Glutamatergic neuron (in vitro differentiated cells): ENCODE data around the gene ZNF615. TPM values are rescaled to one million over a fixed set of nuclear protein-coding genes. Genes with fewer than 3 reads are reported as not detected.
"Not testable (repeated sequence)": the region's sequence is repeated elsewhere in the genome, so short reads cannot be mapped to it uniquely, and the experiment has no call there.

ENCODE experiments used
- DNase-seq: peaks from one replicate; pipeline ENCODE4 v3.0.0; 2022
- H3K27ac Mint-ChIP-seq: one replicate; pipeline ENCODE4 v1.8.0; 2020; ENCODE audit warnings: mild to moderate bottlenecking, mixed read lengths, inconsistent platforms; ENCODE audit not compliant: unreplicated experiment
- H3K27me3 Mint-ChIP-seq: one replicate; pipeline ENCODE4 v1.8.0; 2020; ENCODE audit warnings: mild to moderate bottlenecking, moderate library complexity, mixed read lengths, inconsistent platforms; ENCODE audit not compliant: unreplicated experiment
- H3K36me3 Mint-ChIP-seq: one replicate; pipeline ENCODE4 v1.8.0; 2020; ENCODE audit warnings: mild to moderate bottlenecking, mixed read lengths, inconsistent platforms; ENCODE audit not compliant: unreplicated experiment
- H3K4me1 Mint-ChIP-seq: one replicate; pipeline ENCODE4 v1.8.0; 2020; ENCODE audit warnings: mild to moderate bottlenecking, low read depth, mixed read lengths, inconsistent platforms; ENCODE audit not compliant: unreplicated experiment
- H3K4me3 Mint-ChIP-seq: one replicate; pipeline ENCODE4 v1.8.0; 2020; ENCODE audit warnings: mild to moderate bottlenecking, mixed read lengths, inconsistent platforms; ENCODE audit not compliant: unreplicated experiment
- H3K9me3 Mint-ChIP-seq: one replicate; pipeline ENCODE4 v1.8.0; 2020; ENCODE audit warnings: mild to moderate bottlenecking, moderate library complexity, mixed read lengths, inconsistent platforms; ENCODE audit not compliant: unreplicated experiment
- total RNA-seq: library from RNA; stranded (reverse); fragmentation: NEBNext Ultra II Directional; extraction: Animal tissue kit (Norgen Biotek cat#: 25700); gene quantifications from one replicate; pipeline ENCODE4 v1.2.1, GENCODE V29; 2021; ENCODE audit not compliant: unreplicated experiment
- TF ChIP-seq, protein P1 (sequence below): fragments of 200-600 bp; sonication (generic); IDR thresholded peaks from one replicate; pipeline ENCODE4 v1.5.0; 2021; ENCODE audit not compliant: partially characterized antibody, unreplicated experiment

The ZNF615 gene
- total RNA-seq, 1 donor from 2014 or later, result 12.3 TPM

DNA sequence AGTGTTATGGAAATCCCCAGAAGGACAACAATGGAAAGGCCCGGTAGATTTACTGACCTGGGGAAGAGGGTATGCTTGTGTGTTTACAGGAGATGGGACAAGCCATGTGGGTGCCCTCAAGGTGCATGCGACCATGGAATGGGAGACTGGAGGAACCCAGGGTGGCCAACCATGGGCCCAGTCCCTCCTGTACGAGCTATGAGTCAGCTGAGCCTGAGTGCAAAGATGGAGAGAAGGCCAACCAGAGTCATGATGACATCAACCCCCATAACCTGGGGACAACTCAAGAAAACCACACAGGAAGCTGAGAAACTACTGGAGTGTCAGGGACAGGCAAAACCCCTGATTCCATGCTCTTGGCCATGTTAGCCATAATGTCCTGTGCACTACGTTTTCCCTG, 29.1 kb downstream of the ZNF615 start:
- Mint-ChIP-seq H3K4me1 (no peaks in the 10 kb centered on the region), H3K36me3 (peaks cover 43% of the 10 kb centered on the region), H3K9me3 (peaks cover 5% of the 10 kb centered on the region), H3K27me3 (no peaks in the 10 kb centered on the region), H3K4me3 (no peak overlapping the region), H3K27ac (no peak overlapping the region)
- no peak for DNase-seq
- TF ChIP-seq, protein P1, sequence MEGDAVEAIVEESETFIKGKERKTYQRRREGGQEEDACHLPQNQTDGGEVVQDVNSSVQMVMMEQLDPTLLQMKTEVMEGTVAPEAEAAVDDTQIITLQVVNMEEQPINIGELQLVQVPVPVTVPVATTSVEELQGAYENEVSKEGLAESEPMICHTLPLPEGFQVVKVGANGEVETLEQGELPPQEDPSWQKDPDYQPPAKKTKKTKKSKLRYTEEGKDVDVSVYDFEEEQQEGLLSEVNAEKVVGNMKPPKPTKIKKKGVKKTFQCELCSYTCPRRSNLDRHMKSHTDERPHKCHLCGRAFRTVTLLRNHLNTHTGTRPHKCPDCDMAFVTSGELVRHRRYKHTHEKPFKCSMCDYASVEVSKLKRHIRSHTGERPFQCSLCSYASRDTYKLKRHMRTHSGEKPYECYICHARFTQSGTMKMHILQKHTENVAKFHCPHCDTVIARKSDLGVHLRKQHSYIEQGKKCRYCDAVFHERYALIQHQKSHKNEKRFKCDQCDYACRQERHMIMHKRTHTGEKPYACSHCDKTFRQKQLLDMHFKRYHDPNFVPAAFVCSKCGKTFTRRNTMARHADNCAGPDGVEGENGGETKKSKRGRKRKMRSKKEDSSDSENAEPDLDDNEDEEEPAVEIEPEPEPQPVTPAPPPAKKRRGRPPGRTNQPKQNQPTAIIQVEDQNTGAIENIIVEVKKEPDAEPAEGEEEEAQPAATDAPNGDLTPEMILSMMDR, result no peak

DNA sequence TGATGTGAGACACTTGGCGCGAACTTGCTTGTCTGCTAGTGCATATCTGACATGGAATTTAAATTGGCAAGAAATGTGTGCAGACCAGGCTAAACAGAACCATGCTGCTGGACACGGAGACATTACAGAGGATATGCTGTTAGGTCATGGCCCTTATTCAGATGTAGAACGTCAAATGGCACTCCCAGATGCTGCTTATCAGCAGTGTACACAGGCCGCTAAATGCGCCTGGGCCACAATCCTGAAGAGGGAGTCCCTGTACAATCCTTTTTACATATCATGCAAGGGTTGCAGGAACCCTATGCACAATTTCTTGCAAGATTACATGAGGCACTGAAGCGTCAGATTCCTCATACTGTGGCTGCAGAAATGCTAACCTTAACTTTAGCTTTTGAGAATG, 30.7 kb downstream of the ZNF615 start:
- Mint-ChIP-seq H3K4me1 (no peaks in the 10 kb centered on the region), H3K9me3 (peaks cover 5% of the 10 kb centered on the region), H3K4me3 (no peak overlapping the region), H3K27me3 (no peaks in the 10 kb centered on the region), H3K27ac (no peak overlapping the region), H3K36me3 (peaks cover 50% of the 10 kb centered on the region)
- TF ChIP-seq, protein P1, result no peak
- DNase-seq, result no peak

- H3K27me3 Mint-ChIP-seq, result no peaks in the 10 kb centered on the region
- H3K9me3 Mint-ChIP-seq, result peaks cover 8% of the 10 kb centered on the region
- H3K27ac Mint-ChIP-seq, result no peak overlapping the region
- no peak overlapping the region for H3K4me3 Mint-ChIP-seq
- peaks cover 55% of the 10 kb centered on the region for H3K36me3 Mint-ChIP-seq
- DNase-seq, result no peak
- H3K4me1 Mint-ChIP-seq, result no peaks in the 10 kb centered on the region
- TF ChIP-seq, protein P1, result no peak
Observed at GRCh38 chr19:51976852-51977251, 31.2 kb downstream of the ZNF615 start.

DNA sequence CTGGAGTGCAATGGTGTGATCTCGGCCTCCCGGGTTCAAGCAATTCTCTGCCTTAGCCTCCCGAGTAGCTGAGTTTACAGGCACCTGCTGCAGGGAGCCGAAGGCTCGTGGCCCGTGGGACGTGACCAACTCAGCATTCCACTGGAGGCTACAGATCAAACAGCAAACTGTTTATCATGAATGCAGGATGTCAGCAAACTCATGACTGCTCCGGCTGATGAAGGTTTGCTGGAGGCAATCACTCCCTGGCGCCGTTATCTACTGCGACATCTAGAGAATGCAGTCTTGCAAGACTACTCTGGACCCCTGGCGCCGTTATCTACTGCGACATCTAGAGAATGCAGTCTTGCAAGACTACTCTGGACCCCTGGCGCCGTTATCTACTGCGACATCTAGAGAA, 32.2 kb downstream of the ZNF615 start:
- DNase-seq, H3K4me3 Mint-ChIP-seq, H3K27me3 Mint-ChIP-seq, H3K27ac Mint-ChIP-seq, H3K4me1 Mint-ChIP-seq: not testable (repeated sequence)
- Mint-ChIP-seq H3K9me3 (peaks cover 12% of the 10 kb centered on the region), H3K36me3 (peaks cover 66% of the 10 kb centered on the region)

GRCh38 chr19:51971624-51972023, 36.4 kb downstream of the ZNF615 start:
- peaks cover 8% of the 10 kb centered on the region for H3K9me3 Mint-ChIP-seq
- DNase-seq, result peak; percentile 24
- no peak overlapping the region for H3K4me3 Mint-ChIP-seq

More at GRCh38 chr19:51971624-51972023, 36.4 kb downstream of the ZNF615 start:
- TF ChIP-seq, protein P1, result no peak
- no peaks in the 10 kb centered on the region for H3K4me1 Mint-ChIP-seq
- no peak overlapping the region for H3K27ac Mint-ChIP-seq
- no peaks in the 10 kb centered on the region for H3K27me3 Mint-ChIP-seq
- peaks cover 70% of the 10 kb centered on the region for H3K36me3 Mint-ChIP-seq
